ENCODE data around the gene ZPBP2.

- TF ChIP-seq EZH2phosphoT487 (IDR thresholded peaks at IDR 0.05; ENCODE audit: borderline replicate concordance, low read length): no peak
- TF ChIP-seq, protein P1, sequence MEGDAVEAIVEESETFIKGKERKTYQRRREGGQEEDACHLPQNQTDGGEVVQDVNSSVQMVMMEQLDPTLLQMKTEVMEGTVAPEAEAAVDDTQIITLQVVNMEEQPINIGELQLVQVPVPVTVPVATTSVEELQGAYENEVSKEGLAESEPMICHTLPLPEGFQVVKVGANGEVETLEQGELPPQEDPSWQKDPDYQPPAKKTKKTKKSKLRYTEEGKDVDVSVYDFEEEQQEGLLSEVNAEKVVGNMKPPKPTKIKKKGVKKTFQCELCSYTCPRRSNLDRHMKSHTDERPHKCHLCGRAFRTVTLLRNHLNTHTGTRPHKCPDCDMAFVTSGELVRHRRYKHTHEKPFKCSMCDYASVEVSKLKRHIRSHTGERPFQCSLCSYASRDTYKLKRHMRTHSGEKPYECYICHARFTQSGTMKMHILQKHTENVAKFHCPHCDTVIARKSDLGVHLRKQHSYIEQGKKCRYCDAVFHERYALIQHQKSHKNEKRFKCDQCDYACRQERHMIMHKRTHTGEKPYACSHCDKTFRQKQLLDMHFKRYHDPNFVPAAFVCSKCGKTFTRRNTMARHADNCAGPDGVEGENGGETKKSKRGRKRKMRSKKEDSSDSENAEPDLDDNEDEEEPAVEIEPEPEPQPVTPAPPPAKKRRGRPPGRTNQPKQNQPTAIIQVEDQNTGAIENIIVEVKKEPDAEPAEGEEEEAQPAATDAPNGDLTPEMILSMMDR (IDR thresholded peaks at IDR 0.05; ENCODE audit: low read depth, low read length, poor library complexity, severe bottlenecking): no peak
Measured at GRCh38 chr17:39898088-39898487, 30.1 kb downstream of the ZPBP2 start.

All from DOHH2 (cell line).